ENCODE results near the gene OR6B2. TPM values are rescaled to one million over a fixed set of nuclear protein-coding genes. Genes with fewer than 3 reads are reported as not detected.

OR6B2 gene
- total RNA-seq, 1 donor from 2014 or later: not detected

Other genes with a start within 250 kb of the OR6B2 start
- gene NDUFA10, start 5.1 kb downstream of the OR6B2 start, total RNA-seq: 199 TPM
- gene OR6B3, start 23.1 kb upstream of the OR6B2 start, total RNA-seq: not detected
- gene COPS9, start 105.9 kb upstream of the OR6B2 start, total RNA-seq: 58.4 TPM
- gene OTOS, start 110.2 kb upstream of the OR6B2 start, total RNA-seq: not detected

Data from tongue (tissue), 1 donor.